AG04449 (cell line): ENCODE results near the gene MNT.

ENCODE experiments used
- CTCF ChIA-PET: fragments of 350-600 bp; formaldehyde crosslinking; extraction: SDS; loops from one replicate; lab custom pipeline; 2021; ENCODE audit warnings: antibody characterized with exemption; lab: Yijun Ruan, JAX
- POLR2A ChIA-PET: fragments of 400-600, 350-600 bp; formaldehyde crosslinking; extraction: SDS; loops from one replicate; lab custom pipeline; 2020; ENCODE audit warnings: antibody characterized with exemption, inconsistent platforms; lab: Yijun Ruan, JAX
- DNase-seq: peaks from one replicate; pipeline ENCODE4 v3.0.0-alpha.2; 2010; ENCODE audit warnings: low read depth, low spot score
- H3K4me3 ChIP-seq: 2 replicates; pipeline ENCODE4 v1.5.1; 2011; ENCODE audit warnings: low read depth, mild to moderate bottlenecking, control low read depth, low read length
- TF ChIP-seq, protein P1 (sequence below): IDR thresholded peaks from one replicate; pipeline ENCODE4 v1.5.1; 2011; ENCODE audit warnings: mild to moderate bottlenecking, moderate library complexity, low read length, control low read depth, inconsistent platforms; ENCODE audit not compliant: insufficient read depth; ENCODE audit errors: missing control alignments

The MNT gene

DNA sequence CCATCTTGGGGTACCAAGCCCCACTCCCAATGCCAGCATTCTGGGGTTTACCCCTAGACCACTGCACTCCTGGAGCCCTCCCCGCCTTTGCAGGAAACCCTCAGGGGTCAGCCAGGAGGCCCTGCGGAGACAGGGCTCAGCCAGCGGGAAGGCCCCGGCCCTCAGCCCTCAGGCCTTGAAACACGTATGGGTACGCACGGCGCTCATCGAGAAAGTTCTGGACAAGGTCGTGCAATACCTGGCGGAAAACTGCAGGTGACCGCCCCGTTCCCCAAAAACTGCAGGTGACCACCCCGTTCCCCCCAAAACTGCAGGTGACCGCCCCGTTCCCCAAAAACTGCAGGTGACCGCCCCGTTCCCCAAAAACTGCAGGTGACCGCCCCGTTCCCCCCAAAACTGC is 38.8 kb downstream of the MNT start:
- CTCF ChIA-PET, result interaction anchor here (0.8 to 11.0 kb wide), 6 partner anchors 8 to 309 kb away, joined by 3 to 80 read pairs (median 10); no protein-coding TSS in a partner anchor
- no peak overlapping the region for H3K4me3 ChIP-seq
- DNase-seq, result no peak
- POLR2A ChIA-PET, result no interaction called here
- TF ChIP-seq, protein P1, sequence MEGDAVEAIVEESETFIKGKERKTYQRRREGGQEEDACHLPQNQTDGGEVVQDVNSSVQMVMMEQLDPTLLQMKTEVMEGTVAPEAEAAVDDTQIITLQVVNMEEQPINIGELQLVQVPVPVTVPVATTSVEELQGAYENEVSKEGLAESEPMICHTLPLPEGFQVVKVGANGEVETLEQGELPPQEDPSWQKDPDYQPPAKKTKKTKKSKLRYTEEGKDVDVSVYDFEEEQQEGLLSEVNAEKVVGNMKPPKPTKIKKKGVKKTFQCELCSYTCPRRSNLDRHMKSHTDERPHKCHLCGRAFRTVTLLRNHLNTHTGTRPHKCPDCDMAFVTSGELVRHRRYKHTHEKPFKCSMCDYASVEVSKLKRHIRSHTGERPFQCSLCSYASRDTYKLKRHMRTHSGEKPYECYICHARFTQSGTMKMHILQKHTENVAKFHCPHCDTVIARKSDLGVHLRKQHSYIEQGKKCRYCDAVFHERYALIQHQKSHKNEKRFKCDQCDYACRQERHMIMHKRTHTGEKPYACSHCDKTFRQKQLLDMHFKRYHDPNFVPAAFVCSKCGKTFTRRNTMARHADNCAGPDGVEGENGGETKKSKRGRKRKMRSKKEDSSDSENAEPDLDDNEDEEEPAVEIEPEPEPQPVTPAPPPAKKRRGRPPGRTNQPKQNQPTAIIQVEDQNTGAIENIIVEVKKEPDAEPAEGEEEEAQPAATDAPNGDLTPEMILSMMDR, result no peak

DNA sequence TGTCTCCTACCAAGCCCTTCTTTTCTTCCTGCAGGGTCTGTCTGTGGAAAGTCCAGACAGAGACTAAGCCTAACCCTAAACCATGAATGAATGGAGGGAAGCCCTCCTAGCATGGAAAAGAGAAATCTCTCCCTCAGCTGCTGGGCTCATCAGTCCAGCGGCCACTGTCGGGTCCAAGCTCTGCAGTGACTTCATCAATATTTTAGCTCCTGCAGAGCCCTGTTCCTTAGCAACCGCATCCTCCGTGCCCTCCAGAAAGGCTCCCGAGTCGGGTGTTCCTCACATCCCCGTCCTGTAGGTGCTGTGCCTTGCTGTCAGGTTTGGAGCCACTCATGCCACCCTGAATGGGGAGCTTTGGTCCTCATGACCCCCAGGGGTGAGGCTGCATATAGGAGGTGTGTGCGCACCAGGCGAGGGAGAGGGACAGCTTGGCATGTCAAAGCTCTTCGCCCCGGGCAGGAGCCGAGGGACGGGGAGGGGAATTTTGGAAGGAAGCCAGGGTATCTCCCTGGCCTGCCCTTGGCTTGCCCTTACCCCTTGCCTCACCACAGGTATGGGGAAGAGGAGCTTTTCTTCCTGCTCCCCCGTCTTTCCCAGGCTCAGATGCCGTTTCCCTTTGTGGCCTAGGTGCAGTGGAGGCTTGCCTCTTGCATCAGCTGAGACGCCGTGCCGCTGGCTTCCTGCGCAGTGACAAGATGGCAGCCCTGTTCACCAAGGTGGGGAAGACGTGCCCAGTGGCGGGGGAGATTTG is 39.7 kb downstream of the MNT start:
- H3K4me3 ChIP-seq, result no peak overlapping the region
- no peak for DNase-seq
- CTCF ChIA-PET, result interaction anchor here (0.7 to 11.0 kb wide), 9 partner anchors 8 to 308 kb away, joined by 3 to 80 read pairs (median 8); no protein-coding TSS in a partner anchor
- TF ChIP-seq, protein P1, result no peak
- POLR2A ChIA-PET, result no interaction called here

DNA sequence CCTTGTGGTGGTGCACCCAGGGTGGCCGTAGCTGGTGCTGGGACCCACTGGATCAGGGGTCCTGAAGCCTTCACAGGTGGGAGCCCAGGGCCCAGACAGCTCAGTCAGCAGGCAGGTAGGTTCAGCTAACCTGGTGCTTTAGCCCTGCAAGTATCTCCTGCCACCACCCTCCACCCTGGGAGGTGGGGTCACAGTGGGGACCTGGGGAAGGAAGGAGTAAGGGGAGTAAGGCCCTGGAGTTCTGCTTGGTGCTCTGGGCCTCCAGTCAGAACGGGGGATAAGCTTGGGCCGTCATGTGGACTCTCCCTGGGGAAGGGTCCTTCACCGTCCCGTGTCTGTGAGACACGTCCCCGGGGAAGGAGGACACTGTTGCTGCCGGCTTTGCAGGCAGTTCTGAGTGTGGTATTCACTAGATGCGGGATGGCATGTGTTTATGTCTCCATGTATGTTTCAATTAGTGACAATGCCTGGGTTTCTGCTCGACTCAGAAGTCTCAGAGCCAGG is 42.9 kb downstream of the MNT start:
- CTCF ChIA-PET, result interaction anchor here (1.0 to 1.3 kb wide), 4 partner anchors 9 to 303 kb away, joined by 3 to 4 read pairs (median 3); partner anchors contain the start of gene HIC1
- POLR2A ChIA-PET, result no interaction called here
- no peak for DNase-seq
- no peak overlapping the region for H3K4me3 ChIP-seq
- TF ChIP-seq, protein P1, result no peak

DNA sequence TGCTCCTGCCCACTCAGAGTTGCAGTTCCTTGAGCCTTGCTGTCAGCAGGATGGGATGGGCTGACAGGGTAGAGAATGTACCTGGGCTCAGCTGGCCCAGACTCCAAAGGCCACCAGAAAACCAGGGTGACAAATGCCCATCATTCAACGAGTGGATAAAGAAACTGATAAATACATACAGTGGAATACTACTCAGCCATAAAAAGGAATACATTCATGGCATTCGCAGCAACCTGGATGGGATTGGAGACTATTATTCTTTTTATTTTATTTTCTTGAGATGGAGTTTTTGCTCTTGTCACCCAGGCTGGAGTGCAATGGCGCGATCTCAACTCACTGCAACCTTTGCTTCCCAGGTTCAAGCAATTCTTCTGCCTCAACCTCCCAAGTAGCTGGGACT is 43.6 kb downstream of the MNT start:
- no peak for DNase-seq
- POLR2A ChIA-PET, result no interaction called here
- CTCF ChIA-PET, result interaction anchor here (1.3 kb wide), 1 partner anchor 19 kb away, joined by 3 read pairs; no protein-coding TSS in a partner anchor
- no peak overlapping the region for H3K4me3 ChIP-seq
- TF ChIP-seq, protein P1, result no peak

DNA sequence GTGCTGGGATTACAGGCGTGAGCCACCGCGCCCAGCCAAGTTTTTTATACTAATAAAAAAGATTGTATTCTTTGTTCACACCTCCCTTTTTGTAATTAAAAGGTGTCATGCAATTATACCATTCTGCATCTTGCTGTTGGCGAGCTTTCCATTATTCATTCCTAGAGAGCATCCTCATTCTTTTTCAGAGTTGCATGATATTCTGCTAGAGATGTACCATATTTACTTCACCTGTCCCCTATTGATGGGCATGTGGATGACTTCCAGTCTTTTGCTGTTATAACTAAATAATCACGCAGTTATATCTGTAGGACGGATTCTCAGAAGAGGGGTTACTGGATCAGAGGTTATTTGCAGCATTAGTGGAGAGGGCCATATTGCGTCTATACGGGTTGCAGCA is 46.5 kb downstream of the MNT start:
- ChIA-PET CTCF (interaction anchor here (0.6 to 4.6 kb wide), 11 partner anchors 8 to 72 kb away, joined by 3 to 80 read pairs (median 12); partner anchors contain the start of genes SGSM2 and TSR1), POLR2A (no interaction called here)
- DNase-seq, result no peak
- TF ChIP-seq, protein P1, result no peak
- H3K4me3 ChIP-seq, result no peak overlapping the region

DNA sequence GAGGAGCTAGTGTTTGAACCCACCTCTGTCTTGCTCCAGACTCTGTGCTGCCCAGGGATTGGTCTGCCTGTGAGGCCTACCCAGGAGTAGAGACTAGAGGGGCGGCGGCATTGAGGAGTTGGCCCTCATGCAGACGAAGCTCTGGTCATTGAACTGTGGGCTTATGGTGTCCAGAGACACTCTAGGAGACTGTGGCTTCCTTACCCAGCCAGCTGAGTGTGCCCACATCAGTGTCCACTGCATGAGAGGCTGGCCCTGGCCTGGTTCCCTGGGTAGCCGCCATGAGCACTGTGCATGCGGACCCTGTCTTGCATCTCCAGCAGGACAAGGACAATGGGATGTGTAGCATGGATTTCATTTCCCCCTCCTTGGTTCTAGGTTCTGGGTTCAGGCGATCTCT is 49.6 kb downstream of the MNT start:
- CTCF ChIA-PET, result interaction anchor here (0.6 to 4.6 kb wide), 9 partner anchors 8 to 88 kb away, joined by 3 to 80 read pairs (median 4); partner anchors contain the start of gene TSR1
- TF ChIP-seq, protein P1, result no peak
- no peak overlapping the region for H3K4me3 ChIP-seq
- DNase-seq, result no peak
- POLR2A ChIA-PET, result no interaction called here
